EL (cell line): ENCODE measurements around the gene HAS3.
A peak's percentile ranks its signal among the peaks of the same experiment; 100 is the strongest.
"Not testable (repeated sequence)": the region's sequence is repeated elsewhere in the genome, so short reads cannot be mapped to it uniquely, and the experiment has no call there.

Source experiments
- DNase-seq: peaks from one replicate; pipeline ENCODE4 v3.0.0-alpha.2; 2016

HAS3 gene

DNA sequence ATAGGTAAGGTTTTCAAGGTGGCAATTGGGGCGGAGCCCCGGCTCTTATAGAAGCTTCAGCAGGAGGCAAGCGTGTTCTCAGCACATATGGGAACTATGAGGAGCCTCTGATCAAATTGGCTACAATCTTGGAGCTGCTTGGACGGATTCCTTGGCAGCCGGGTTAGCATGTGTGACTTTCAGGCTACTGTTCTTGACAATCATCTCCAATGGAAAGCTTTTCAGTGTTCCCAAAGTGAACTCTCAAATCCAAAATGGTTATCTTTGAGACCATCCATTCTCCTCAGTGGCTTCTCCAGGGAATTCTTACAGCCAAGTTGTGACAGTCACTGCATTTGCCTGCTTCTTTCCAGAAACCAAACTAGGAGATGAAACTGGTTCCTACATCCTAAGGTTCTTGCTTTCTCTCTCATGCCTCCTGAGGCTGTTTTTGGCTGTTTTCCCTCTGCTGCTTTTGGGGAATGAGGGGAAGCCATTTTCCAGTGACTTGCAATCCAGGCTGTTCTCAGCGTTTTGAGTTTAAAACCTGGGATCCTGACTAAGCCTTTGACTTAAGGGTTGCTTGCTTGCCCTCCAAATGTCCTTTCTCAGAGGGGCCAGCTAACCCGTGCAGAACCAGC is 10.9 kb downstream of the HAS3 start:
- DNase-seq: no peak

DNA sequence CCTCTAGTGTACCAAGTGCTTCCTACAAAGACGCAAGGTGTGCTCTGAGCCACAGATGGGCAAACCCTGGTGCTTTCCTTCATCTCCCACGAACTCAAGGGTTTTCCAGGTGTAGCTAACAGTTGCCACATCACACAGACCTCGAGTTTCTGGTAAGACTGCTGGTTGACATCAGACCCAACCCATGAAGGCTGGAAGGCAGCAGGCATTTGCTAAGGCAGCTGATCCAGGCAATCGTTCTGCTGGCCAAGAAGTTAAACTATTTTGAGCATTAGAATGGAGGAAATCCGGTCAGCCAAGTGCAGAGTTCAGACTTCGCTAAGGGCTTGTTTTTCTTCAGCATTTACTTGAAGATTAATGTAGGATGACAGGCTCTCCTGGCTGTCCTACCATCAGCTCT is 11.5 kb downstream of the HAS3 start:
- DNase-seq: no peak

DNA sequence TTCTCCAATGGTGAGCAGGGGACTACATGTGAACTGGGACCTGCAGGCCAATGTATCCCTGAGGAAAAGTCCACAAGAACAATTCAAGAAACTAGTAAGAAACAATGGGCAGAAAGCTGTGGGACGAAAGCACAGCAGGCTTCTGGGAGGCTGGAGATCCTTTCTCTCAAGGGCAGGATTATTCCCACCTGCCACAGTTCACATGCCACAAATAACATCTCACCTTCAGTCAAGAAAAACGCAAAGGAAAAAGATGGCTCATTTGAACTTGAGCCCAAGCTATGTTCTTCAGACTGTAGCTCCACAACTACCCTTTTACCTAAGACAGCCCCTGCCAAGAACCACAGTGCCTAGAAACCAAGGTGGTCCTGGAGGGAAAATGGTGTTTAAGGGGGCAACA is 13.0 kb downstream of the HAS3 start:
- DNase-seq: no peak

DNA sequence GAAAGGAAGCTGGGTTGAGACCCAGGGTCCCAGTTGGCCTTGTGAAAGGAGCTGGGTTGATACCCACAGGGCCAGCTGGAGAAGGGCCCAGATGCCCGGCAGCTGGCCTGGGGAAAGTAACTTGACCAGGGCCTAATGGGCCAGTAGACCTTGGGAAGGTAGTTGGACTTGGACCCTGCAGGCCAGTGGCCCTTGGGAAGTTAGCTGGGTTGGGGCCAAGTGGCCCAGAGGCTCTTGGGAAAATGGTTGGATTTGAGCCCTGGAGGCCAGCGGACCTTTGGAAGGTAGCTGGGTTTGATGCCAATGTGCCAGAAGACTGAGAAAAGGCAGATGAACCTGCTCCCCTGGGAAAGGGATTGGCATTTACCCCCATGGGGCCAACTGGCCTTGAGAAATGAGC is 13.5 kb downstream of the HAS3 start:
- no peak for DNase-seq

DNA sequence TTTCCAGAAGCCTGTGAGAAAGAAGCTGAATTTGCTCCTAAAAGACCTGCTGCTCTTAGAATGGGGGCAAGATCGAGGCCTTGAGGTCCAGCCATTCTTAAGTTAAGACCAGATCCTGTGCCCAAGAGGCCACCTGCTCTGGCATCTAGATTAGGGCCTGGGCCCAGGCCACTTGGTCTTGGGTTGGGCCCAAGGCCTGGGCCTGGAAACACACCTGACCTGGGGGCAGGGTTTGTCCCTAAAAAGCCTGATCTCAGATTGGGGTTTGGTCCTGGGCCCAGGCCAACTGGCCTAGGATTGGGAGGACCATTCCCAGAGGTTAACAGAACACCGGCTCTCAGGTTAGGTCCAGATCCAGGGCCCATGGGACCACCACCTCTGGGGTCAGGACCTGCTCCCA is 14.1 kb downstream of the HAS3 start:
- no peak for DNase-seq

DNA sequence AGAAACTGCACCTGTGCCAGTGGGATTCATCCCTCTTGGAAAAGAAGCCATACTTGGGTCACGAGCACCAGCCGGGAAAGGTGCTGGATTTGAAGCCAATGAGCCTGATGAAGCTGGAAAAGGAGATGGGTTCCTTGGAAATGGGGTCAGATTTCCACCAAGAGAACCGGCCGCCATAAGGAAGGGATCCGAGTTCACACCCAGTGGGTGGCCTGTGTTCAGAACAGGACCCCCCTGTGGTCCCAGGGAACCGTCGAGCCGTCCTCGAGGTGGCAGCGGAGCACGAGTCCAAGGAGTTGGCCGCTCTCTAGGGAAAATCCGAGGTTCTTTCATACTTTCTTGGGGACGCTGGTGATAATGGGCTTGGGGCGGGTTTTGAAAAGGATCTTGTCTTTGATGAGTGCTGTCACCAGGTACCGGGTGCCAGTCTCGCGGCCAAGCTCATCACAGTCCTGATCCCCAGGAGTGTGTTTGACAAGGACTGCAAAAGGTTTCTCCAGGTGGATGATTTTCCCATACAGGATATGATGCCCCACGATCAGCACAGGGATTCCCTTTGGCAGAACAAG is 14.7 kb downstream of the HAS3 start:
- DNase-seq: no peak

DNA sequence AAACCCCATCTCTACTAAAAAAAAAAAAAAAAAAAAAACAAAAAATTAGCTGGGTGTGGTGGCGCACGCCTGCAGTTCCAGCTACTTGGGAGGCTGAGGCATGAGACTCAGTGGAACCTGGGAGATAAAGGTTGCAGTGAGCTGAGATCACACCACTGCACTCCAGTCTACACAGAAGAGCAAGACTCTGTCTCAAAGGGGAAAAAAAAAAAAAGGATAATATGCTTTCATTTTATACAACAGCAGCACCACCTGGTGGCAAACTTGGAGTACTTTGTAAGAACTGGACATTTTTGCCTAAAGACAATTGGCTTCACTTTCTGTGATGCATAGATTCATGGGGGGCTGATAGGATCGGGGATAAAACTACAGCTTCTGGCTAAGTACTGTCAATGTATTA is 18.5 kb downstream of the HAS3 start:
- peak; percentile 76 for DNase-seq

DNA sequence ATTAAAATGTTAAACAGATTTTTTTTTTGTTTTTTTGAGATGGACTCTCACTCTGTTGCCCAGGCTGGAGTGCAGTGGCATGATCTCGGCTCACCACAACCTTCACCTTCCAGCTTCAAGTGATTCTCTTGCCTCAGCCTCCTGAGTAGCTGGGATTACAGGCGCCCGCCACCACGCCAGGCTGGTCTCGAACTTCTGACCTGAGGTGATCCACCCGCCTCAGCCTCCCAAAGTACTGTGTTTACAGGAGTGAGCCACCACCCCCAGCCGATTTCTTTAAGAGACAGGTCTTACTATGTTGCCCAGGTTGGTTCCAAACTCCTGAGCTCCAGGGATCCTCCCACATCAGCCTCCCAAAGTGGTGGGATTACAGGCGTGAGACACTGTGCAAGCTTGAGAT is 19.0 kb downstream of the HAS3 start:
- DNase-seq: not testable (repeated sequence)

DNA sequence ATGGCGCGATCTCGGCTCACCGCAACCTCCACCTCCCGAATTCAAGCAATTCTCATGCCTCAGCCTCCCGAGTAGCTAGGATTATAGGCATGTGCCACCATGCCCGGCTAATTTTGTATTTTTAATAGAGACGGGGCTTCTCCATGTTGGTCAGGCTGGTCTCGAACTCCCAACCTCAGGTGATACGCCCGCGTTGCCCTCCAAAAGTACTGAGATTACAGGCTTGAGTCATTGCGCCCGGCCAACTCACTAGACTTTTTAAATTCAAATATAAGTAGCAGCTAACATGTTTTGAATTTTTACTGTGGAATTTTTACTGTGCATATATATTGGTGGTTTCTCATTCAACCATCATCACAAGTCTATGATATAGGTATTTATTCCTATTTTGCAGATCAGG is 19.5 kb downstream of the HAS3 start:
- DNase-seq: not testable (repeated sequence)

DNA sequence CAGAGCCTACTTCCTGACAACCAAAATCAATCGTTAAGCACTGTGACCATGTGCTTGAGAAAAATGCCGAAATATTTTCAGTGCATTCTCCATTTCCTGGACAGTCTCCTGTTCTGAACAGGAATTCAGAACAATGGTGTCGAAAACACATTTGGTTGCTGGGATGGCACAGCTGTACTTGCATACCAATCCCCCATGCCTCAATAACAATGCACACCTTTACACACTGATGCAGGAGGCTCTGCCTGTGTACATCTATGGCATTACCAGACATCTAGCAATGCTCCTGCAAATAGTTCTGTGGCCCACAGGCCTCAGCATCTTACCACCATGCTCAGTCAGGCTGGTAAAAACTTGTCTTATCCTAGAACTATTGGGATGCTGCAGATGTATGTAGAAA is 20.8 kb downstream of the HAS3 start:
- DNase-seq: no peak

DNA sequence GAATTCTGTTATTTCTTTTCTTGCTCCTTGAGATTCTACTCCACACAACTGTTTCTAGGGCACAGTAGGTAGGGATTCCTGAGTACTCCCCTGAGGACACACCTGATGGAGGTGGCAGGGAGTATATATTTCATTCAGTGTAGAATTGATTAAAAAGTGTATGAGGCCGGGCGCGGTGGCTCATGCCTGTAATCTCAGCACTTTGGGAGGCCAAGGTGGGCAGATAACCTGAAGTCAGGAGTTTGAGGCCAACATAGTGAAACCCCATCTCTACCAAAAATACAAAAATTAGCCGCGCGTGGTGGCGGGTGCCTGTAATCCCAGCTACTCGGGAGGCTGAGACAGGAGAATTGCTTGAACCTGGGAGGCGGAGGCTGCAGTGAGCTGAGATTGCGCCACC is 21.3 kb downstream of the HAS3 start:
- DNase-seq: not testable (repeated sequence)

DNA sequence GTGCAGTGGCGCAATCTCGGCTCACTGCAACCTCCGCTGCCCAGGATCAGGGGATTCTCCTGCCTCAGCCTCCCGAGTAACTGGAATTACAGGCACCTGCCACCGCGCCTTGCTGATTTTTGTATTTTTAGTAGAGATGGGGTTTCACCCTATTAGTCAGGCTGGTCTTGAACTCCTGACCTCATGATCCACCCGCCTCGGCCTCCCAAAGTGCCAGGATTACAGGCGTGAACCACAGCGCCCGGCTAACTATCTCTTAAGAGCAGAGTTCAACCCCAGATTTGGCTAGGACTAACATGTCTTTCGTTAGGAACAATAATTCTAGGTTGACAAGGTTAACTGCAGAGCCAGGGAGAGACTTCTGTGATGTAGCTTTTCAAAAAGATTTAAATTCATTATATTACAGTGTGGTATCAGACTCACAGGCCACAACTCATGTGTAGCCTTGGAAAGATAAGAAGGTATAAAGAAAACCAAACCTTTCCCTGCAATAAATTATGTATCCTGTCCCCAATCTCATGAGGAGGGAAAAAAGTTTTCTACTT is 22.6 kb downstream of the HAS3 start:
- DNase-seq: no peak

DNA sequence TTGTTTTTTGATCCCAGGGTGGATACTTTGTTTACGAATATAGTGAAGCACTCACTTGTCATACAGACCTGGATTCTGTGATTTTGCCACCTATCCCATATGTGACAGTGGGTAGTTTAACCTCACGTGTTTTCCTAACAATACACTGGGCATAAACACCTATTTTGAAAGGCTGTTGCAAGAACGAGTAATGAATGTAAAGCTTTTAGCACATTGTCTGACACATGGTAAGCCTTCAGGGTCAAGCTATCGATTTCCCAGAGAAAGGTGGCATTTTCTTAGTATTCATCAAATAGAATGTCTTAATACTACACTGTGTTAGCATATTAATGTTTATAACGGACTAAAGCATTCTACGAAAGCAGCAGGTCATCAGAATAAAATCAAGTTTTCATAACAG is 25.0 kb downstream of the HAS3 start:
- no peak for DNase-seq

DNA sequence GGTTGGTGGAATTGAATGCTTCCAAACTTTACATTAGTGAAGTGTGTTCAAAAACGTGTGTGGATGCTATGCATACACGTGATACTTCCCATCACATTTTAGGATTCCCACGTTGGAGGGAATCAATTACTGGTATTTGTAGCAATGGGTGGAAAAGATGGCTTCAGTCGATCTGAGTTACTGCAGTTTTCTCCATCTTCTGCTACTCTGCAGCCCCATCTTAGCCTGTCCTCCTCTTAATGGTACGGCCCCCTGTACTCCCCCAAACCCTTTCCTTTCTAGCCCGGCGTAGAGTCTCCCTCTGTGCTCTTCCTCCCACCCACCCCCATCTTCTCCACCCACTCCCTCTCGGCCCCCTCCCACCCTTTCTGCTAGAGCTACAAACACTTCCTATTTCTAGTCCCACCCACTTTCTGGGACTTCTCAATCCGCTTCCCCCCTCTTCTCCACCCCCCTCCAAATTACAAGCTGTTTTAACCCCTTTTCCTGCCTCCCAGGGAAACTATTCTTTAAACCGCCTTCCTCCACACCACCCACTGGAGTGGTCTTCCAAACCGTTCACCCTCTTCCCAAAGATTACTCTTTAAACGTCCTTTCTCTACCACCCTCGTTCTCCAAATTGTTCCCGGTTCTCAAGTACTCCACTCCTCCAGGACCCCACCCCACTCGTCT is 25.9 kb downstream of the HAS3 start:
- peak; percentile 38 for DNase-seq

DNA sequence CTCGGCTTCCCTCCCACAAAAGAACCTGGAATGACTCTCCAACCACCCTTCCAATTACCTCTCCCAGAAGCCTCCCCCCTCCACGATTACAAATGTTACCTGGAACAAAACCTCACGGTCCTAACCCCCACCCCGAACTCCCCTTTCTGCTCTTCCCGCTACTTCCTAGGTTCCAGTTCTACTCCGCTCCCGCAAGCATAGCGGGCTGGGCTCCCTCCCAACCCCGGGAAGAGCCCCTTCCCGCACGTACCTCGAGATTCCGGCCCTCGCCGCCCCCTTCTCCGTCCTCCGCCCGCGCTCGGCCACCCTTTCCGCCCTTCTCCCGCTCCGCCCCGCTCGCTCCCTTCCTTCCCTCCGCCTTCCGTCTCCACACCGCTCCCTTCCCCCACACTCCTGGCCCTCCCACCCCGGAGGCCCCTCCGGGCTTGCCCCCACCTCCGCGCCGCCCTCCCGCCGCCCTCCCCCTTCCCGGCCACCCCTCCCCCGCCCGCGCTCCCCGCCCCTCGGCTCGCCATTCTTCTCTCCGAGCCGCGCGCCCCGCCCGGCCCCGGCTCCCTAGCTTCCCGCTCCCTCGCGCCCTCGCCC is 26.5 kb downstream of the HAS3 start:
- DNase-seq: peak; percentile 86

DNA sequence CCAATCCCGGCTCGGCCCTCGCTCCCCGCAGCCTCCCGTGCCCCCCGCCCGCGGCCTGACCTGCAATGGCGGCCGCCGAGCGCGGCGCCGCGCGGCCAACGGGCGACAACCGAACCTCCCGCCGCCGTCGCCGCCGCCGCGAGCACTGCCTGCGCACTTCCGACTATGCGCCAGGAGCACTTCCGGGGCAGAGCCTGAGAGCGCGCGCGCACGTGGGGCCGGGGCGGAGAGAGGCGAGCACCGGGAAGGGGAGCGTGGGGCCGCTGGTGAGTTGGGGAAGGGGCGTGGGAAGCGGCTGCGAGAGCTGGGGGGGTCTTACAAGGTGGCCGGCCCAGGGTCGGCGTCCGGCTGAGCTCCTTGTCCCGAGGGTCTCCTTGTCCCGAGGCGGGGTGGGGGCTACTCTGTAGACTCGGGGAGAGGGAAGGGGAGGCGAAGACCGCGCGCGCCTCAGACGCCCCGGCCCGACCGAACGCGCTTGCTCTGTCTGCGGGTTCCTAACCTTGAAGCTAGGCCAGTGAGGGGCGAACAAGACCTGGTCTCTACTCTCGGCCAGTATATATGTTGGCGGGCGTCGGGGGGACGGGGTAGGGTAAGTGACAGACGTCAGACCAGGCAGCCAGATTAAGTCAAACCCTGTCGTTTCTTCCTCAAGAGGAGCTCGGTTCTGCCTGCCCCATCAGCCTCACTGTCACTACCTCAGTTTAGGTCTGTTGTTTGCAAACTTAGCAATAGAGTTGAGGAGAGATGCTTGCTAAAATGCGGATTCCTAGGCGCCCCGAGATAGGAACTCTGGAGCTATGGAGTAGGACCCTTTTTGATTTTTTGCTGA is 27.2 kb downstream of the HAS3 start, which contains the start of the genes CHTF8 and UTP4:
Gene CHTF8 (minus strand): TSS at position 165 of the 829 bp plus-strand sequence. CDS start 11,130 bp downstream, outside the sequence.
Gene UTP4 (plus strand): TSS at position 226 of the 829 bp plus-strand sequence. CDS start 811 bp downstream, outside the sequence.
- DNase-seq: peak; percentile 83

DNA sequence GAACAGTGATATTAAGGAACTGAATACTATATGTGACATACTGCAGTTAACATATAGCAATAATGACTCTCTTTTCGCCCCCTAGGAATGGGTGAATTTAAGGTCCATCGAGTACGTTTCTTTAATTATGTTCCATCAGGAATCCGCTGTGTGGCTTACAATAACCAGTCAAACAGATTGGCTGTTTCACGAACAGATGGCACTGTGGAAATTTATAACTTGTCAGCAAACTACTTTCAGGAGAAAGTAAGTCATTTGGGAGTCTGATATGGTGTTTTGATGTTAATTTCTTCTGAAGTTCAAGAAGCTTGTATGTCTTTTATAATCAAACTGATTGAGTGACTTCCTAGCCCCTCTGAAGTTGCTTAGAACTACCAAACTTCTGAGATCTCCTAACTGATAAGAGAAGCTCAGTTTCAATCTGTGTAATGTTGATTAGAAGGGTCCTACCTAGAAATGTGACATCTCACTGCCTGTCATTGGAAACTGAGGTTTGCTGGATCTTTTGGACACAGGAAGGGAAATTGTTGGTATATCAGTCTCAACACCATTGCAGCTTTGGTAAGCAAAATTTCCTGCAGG is 28.0 kb downstream of the HAS3 start:
- DNase-seq: no peak

DNA sequence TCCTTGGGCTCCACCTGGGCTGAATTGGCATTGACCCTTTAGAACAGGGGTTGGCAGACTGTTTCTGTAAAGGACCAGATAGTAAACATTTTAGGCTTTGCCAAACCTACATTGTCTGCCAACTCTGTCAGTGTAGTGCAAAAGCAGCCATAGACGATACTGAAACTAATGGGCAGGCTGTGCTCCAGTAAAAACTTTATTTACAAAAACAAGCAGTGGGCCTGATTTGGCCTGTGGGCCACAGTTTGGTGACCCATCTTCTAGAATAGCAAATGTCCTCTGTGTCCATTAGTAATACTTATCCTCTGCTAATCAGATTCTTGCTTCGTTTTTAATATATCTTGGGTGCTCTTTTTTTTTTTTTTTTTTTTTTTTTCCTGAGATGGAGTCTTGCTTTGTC is 33.2 kb downstream of the HAS3 start:
- no peak for DNase-seq

DNA sequence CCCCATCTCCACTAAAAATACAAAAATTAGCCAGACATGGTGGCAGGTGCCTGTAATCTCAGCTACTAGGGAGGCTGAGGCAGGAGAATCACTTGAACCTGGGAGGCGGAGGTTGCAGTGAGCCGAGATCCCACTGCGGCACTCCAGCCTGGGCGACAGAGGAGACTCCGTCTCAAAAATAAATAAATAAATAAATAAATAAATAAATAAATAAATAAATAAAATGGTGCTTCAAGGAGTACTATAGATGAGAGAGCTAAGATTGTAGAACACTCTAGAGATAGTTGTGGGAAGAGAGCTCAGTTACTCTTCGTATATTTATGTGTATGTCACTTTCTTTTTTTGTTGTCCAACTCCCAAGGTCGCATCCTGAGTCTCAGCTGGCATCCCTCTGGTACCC is 34.0 kb downstream of the HAS3 start:
- not testable (repeated sequence) for DNase-seq

DNA sequence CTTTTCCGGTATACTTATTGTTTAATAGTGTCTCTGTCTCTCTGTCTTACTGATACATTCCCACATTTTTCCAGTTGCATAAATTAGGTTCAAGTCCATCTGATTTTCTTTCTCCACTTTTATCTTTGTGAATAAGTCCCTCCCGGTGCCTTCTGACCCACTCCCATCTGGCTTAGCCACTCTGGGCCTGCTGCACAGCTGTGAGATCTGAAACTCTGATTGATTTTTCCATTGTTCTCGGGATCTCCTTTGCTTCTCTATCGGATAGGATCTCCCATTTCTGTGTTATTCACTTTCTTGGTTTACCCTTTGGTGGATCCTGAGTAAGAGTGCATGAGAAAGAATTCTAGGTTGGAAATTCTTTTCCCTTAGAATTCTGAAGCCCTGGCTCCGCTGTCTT is 35.6 kb downstream of the HAS3 start:
- DNase-seq: no peak

DNA sequence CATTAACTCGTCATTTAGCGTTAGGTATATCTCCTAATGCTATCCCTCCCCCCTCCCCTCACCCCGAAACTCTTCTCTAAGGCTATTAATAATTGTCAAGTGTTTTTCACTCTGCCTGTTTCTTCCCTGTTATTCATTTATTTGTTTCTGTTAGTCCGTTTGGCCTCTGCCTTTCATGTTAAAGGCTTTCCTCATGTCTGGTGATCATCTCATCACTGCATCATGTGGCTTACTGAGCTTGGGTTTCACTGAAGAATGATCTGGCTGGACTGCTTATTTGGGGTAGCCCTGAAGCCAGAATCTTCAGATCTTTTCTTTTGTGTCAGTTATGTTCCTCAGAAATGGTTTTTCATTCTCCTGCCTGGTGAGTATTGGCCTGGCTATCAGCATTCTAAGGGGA is 36.5 kb downstream of the HAS3 start:
- DNase-seq: no peak

DNA sequence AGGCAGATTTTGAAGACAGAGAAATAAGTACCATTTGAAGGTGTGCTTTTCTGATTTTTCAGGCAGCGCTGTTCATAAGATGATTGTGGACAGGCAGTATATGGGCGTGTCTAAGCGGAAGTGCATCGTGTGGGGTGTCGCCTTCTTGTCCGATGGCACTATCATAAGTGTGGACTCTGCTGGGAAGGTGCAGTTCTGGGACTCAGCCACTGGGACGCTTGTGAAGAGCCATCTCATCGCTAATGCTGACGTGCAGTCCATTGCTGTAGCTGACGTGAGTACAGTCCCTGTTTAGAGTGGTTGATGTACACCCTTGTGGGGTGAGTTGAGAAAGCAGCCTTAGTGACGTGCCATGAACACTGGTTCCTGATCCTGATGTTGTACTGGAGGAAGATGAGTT is 37.7 kb downstream of the HAS3 start:
- no peak for DNase-seq
